ENCODE measurements around the gene BOC. TPM values are rescaled to one million over a fixed set of nuclear protein-coding genes. Genes with fewer than 3 reads are reported as not detected.

The BOC gene
- total RNA-seq, 2 donors from 2014 or later = 1.9 to 9.8 TPM

DNA sequence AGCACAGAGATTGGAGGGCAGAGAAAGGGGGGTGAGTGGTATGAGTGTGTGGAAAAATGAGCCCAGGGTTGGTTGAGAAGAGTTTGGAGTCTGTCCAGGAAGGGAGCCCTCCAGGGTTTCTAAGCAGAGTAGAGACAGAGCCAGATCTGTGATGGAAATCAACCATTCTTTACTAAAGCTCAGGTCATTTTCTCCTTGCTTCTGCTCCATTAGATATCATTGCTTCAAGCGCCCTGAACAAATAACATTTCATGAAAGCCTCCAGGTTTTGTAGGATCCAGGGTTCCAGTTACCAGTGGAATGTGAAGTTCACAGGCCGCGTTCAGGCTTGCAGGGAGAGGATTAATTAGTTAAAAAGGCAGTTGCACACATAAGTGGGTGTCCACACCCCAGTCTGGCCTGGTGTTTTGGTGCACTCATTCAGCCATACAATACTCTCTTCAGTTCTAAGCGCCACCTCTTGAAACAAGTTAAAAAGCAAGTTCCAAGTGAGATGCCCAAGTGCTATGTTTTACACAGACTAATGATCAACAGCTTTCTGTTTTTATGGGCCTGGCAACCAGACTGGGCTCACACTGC, 16.4 kb upstream of the BOC start:
- Histone ChIP-seq H3K4me1 (no peaks in the 10 kb centered on the region), H3K9me3 (no peaks in the 10 kb centered on the region), H3K27me3 (no peaks in the 10 kb centered on the region), H3K36me3 (no peaks in the 10 kb centered on the region), H3K4me3 (no peak overlapping the region), H3K27ac (no peak overlapping the region), H3K9ac (ENCODE audit: low read depth in 2 of 2, low read length in 2 of 2) (no peak overlapping the region)
- no peak for TF ChIP-seq CTCF (IDR thresholded peaks at IDR 0.05)
- intact Hi-C loops (cut with DNase I) = no loop called here
- no peak for DNase-seq

GRCh38 chr3:113200351-113200750, 11.0 kb upstream of the BOC start:
- Histone ChIP-seq H3K27ac (no peak overlapping the region), H3K4me3 (no peak overlapping the region), H3K9me3 (no peaks in the 10 kb centered on the region), H3K9ac (ENCODE audit: low read depth in 2 of 2, low read length in 2 of 2) (no peak overlapping the region), H3K36me3 (no peaks in the 10 kb centered on the region), H3K4me1 (no peaks in the 10 kb centered on the region), H3K27me3 (no peaks in the 10 kb centered on the region)
- TF ChIP-seq CTCF (IDR thresholded peaks at IDR 0.05) = no peak
- no peak for DNase-seq
- intact Hi-C loops (cut with DNase I) = no loop called here

DNA sequence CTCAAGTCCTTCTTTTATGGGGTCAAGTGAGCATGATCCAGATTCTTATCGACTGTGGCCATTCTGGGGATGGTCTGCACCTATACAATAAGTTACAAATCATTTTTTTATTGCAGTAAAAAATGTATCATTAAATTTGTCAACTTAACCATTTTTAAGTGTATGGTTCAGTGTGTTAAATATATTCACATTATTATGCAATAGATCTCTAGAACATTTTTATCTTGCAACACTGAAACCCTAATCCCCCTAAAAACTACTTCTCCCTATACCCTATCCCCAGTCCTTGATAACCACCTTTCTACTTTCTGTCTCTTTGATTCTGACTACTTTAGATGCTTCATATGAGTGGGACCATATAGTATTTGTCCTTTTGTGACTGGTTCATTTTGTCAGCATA, 10.4 kb upstream of the BOC start:
- Histone ChIP-seq H3K27me3 (no peaks in the 10 kb centered on the region), H3K9ac (ENCODE audit: low read depth in 2 of 2, low read length in 2 of 2) (no peak overlapping the region), H3K36me3 (no peaks in the 10 kb centered on the region), H3K9me3 (no peaks in the 10 kb centered on the region), H3K4me3 (no peak overlapping the region), H3K4me1 (no peaks in the 10 kb centered on the region), H3K27ac (no peak overlapping the region)
- DNase-seq = no peak
- intact Hi-C loops (cut with DNase I) = no loop called here
- TF ChIP-seq CTCF (IDR thresholded peaks at IDR 0.05) = no peak

DNA sequence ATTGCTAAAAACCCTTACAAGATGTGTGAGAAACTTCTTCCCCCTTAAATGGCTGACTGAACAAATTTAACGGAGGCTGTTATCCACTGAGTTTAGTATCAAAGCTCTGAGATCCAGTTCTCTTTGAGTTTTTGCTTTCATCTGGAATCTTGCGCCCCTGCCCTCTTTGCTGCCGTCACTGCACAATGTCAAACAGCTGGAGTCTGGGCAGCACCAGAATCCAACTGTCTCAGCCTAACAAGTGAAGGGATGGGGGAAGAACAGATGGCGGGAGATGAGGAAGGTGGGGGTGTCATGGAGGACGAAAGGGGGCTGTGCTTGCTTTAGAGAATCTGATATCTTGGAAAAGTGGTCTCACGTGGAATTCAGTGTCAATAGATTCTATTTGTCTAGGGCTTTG, 7.0 kb upstream of the BOC start:
- no peaks in the 10 kb centered on the region for H3K36me3 ChIP-seq
- no peaks in the 10 kb centered on the region for H3K4me1 ChIP-seq
- no peaks in the 10 kb centered on the region for H3K27me3 ChIP-seq
- H3K4me3 ChIP-seq = no peak overlapping the region
- H3K9ac ChIP-seq (ENCODE audit: low read depth in 2 of 2, low read length in 2 of 2) = no peak overlapping the region
- intact Hi-C loops (cut with DNase I) = no loop called here
- DNase-seq = no peak
- H3K27ac ChIP-seq = no peak overlapping the region
- TF ChIP-seq CTCF (IDR thresholded peaks at IDR 0.05) = no peak
- H3K9me3 ChIP-seq = no peaks in the 10 kb centered on the region

- H3K4me1 ChIP-seq = no peaks in the 10 kb centered on the region
- intact Hi-C loops (cut with DNase I) = no loop called here
- H3K27ac ChIP-seq = no peak overlapping the region
- H3K27me3 ChIP-seq = no peaks in the 10 kb centered on the region
- no peak overlapping the region for H3K9ac ChIP-seq (ENCODE audit: low read depth in 2 of 2, low read length in 2 of 2)
- H3K4me3 ChIP-seq = no peak overlapping the region
- H3K36me3 ChIP-seq = no peaks in the 10 kb centered on the region
- peak; percentile 1 for DNase-seq
- no peaks in the 10 kb centered on the region for H3K9me3 ChIP-seq
- TF ChIP-seq CTCF (IDR thresholded peaks at IDR 0.05) = no peak
These were observed 5.9 kb upstream of the BOC start for GRCh38 chr3:113205481-113205880.

All from colonic mucosa (tissue), 4 donors.